ENCODE results near the gene REX1BD. TPM values are rescaled to one million over a fixed set of nuclear protein-coding genes. Genes with fewer than 3 reads are reported as not detected.

REX1BD gene
- total RNA-seq, 2 experiments from 2014 or later, result 61.2 to 65.1 TPM

DNA sequence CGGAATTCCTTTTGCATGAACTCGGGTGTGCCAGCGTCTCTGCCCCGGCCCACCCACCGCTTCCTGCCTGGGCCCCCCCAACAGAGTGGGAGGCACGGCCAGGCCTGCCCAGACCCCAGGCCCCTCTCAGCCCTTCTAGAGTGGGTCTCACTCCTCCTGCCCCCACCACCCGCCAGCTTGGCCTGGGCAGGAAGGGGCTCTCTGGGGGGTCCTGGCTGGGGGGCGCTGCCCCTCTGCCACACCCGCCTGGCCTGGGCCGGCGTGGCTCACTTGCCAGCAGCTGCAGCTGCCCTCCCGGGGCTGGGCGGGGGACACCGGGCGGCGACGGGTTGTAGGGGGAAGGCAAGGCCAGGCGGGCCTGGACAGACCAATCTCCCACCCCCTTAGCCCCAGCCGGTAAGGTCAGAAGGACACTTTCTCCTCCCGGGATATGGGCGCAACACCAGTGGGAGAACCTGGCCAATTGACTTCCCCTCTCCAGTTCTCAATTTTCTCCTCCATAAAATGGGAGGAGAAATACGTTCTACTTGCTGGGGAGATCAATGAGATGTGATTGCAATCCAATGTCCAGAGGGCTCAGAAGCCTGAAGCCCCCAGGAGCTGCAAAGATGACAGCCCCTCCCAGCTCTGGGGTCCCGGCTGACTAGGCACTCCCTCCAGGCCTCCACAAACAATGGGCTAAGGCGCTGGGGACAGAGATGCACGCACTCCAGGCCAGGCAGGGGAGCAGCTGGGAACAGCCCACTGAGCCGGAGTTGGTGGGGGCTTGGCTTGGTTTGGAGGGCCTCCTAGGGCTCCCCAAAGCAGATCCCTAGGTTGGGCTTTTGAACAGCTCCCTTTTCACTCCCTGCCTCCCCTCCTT lies 15.6 kb downstream of the REX1BD start:
- H3K27me3 Mint-ChIP-seq, result peaks cover 55% of the 10 kb centered on the region
- ChIA-PET POLR2A (interaction anchor here (0.6 to 1.2 kb wide), 2 partner anchors 10 to 235 kb away, joined by 3 read pairs; no protein-coding TSS in a partner anchor), CTCF (interaction anchor here (1.3 kb wide), 1 partner anchor 83 kb away, joined by 4 read pairs; no protein-coding TSS in a partner anchor)
- H3K36me3 Mint-ChIP-seq (ENCODE audit: low read depth), result no peaks in the 10 kb centered on the region
- no peak overlapping the region for H3K4me3 Mint-ChIP-seq
- no peaks in the 10 kb centered on the region for H3K9me3 Mint-ChIP-seq
- DNase-seq (no peak), ATAC-seq (no peak)
- intact Hi-C loops (cut with micrococcal nuclease), result no loop called here
- H3K27ac Mint-ChIP-seq, result no peak overlapping the region
- TF ChIP-seq, protein P1, sequence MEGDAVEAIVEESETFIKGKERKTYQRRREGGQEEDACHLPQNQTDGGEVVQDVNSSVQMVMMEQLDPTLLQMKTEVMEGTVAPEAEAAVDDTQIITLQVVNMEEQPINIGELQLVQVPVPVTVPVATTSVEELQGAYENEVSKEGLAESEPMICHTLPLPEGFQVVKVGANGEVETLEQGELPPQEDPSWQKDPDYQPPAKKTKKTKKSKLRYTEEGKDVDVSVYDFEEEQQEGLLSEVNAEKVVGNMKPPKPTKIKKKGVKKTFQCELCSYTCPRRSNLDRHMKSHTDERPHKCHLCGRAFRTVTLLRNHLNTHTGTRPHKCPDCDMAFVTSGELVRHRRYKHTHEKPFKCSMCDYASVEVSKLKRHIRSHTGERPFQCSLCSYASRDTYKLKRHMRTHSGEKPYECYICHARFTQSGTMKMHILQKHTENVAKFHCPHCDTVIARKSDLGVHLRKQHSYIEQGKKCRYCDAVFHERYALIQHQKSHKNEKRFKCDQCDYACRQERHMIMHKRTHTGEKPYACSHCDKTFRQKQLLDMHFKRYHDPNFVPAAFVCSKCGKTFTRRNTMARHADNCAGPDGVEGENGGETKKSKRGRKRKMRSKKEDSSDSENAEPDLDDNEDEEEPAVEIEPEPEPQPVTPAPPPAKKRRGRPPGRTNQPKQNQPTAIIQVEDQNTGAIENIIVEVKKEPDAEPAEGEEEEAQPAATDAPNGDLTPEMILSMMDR (IDR thresholded peaks at IDR 0.05), result no peak
- H3K4me1 Mint-ChIP-seq (ENCODE audit: low read depth), result peaks cover 4% of the 10 kb centered on the region

GRCh38 chr19:18604820-18605159 lies 16.2 kb downstream of the REX1BD start:
- POLR2A ChIA-PET, result interaction anchor here (0.6 to 1.2 kb wide), 2 partner anchors 10 to 235 kb away, joined by 3 read pairs; no protein-coding TSS in a partner anchor
- CTCF ChIA-PET, result no interaction called here
- H3K4me1 Mint-ChIP-seq (ENCODE audit: low read depth), result peaks cover 4% of the 10 kb centered on the region
- H3K27ac Mint-ChIP-seq, result no peak overlapping the region
- DNase-seq, result no peak
- peaks cover 61% of the 10 kb centered on the region for H3K27me3 Mint-ChIP-seq
- TF ChIP-seq, protein P1 (IDR thresholded peaks at IDR 0.05), result no peak
- intact Hi-C loops (cut with micrococcal nuclease), result no loop called here
- no peak overlapping the region for H3K4me3 Mint-ChIP-seq
- no peaks in the 10 kb centered on the region for H3K9me3 Mint-ChIP-seq
- ATAC-seq, result no peak
- no peaks in the 10 kb centered on the region for H3K36me3 Mint-ChIP-seq (ENCODE audit: low read depth)

DNA sequence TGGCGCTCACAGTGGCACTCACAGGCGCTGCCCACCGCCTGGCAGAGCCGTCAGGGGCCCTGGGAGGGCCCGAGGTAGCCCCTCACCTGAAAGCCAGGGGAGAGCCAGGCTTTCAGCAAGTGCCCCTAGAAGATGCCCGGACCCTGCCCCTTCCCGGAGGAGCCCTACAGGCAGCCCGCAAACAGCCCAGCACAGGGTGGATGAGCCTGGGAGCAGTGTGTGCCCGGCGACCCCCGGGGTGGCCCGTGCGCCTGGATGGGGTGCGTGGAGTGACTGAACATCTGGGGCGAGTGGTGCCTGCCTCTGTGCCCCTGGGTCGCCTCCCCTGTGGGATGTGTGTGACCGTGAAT lies 16.6 kb downstream of the REX1BD start:
- H3K4me1 Mint-ChIP-seq (ENCODE audit: low read depth), result peaks cover 4% of the 10 kb centered on the region
- H3K36me3 Mint-ChIP-seq (ENCODE audit: low read depth), result no peaks in the 10 kb centered on the region
- CTCF ChIA-PET, result no interaction called here
- POLR2A ChIA-PET, result interaction anchor here (0.6 to 1.2 kb wide), 2 partner anchors 11 to 234 kb away, joined by 3 read pairs; no protein-coding TSS in a partner anchor
- intact Hi-C loops (cut with micrococcal nuclease), result no loop called here
- TF ChIP-seq, protein P1 (IDR thresholded peaks at IDR 0.05), result no peak
- H3K27me3 Mint-ChIP-seq, result peaks cover 64% of the 10 kb centered on the region
- H3K27ac Mint-ChIP-seq, result no peak overlapping the region
- H3K4me3 Mint-ChIP-seq, result no peak overlapping the region
- DNase-seq, result no peak
- no peak for ATAC-seq
- H3K9me3 Mint-ChIP-seq, result no peaks in the 10 kb centered on the region

GRCh38 chr19:18605546-18606280 lies 17.1 kb downstream of the REX1BD start:
- intact Hi-C loops (cut with micrococcal nuclease), result no loop called here
- H3K36me3 Mint-ChIP-seq (ENCODE audit: low read depth), result no peaks in the 10 kb centered on the region
- peaks cover 68% of the 10 kb centered on the region for H3K27me3 Mint-ChIP-seq
- ChIA-PET CTCF (no interaction called here), POLR2A (no interaction called here)
- H3K4me3 Mint-ChIP-seq, result no peak overlapping the region
- H3K4me1 Mint-ChIP-seq (ENCODE audit: low read depth), result peaks cover 4% of the 10 kb centered on the region
- H3K9me3 Mint-ChIP-seq, result no peaks in the 10 kb centered on the region
- TF ChIP-seq, protein P1 (IDR thresholded peaks at IDR 0.05), result no peak
- DNase-seq (no peak), ATAC-seq (no peak)
- no peak overlapping the region for H3K27ac Mint-ChIP-seq
